ENCODE measurements around the gene VTA1. TPM values are rescaled to one million over a fixed set of nuclear protein-coding genes. Genes with fewer than 3 reads are reported as not detected.

Gene VTA1
- total and polyA plus RNA-seq, 2 experiments from 2014 or later, result 108 to 130 TPM

DNA sequence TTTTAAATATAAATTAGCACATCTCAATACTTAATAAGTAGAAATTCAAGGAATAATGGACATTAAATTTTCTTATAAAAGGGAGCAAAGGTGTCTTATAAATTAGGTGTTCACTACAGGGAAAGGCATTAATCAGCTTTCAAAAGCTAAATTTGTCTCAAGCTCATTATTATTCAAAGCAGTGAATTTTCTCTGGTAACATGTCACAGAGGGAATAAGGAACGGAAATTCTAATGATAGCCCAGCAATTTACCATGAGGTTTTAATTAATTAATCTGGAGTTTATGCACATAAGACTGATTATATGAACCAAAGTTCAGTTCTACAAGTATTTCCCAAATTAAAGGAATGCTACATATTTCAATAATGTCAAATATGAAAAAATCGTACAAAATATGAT is 29.7 kb upstream of the VTA1 start:
- 65 to 71% methylated on average over 2 of the region's 2 CpGs for WGBS, 2 experiments (ENCODE audit: low coverage in 1 of 2, low lambda C conversion rate in 2 of 2, missing lambda C conversion rate in 2 of 2)
- Histone ChIP-seq H3K27me3 (replicated peaks; ENCODE audit: insufficient read depth) (no peaks in the 10 kb centered on the region), H3K36me3 (ENCODE audit: low read depth) (no peaks in the 10 kb centered on the region), H3K9ac (no peak overlapping the region), H3K79me2 (ENCODE audit: insufficient read depth) (no peaks in the 10 kb centered on the region), H3K9me3 (ENCODE audit: low read depth) (no peaks in the 10 kb centered on the region), H2AFZ (no peak overlapping the region), H3K4me1 (ENCODE audit: insufficient read depth) (no peaks in the 10 kb centered on the region), H3K9me2 (ENCODE audit: insufficient read depth) (no peaks in the 10 kb centered on the region), H3F3A (ENCODE audit: insufficient read depth) (no peaks in the 10 kb centered on the region), H3K27ac (no peak overlapping the region), H4K20me1 (ENCODE audit: insufficient read depth) (no peaks in the 10 kb centered on the region), H3K4me2 (ENCODE audit: unreplicated experiment) (no peak overlapping the region), H3K4me3 (no peak overlapping the region)
- DNase-seq, result no peak
- in situ Hi-C loops (cut with MboI), result loop anchor here (25.0 kb wide), 1 partner anchor 430 kb away; no protein-coding TSS in a partner anchor
- TF ChIP-seq EZH2 (IDR thresholded peaks at IDR 0.05; ENCODE audit: insufficient read depth, poor library complexity, severe bottlenecking) (no peak), EZH2phosphoT487 (IDR thresholded peaks at IDR 0.05; ENCODE audit: insufficient read depth, low read depth) (no peak)

DNA sequence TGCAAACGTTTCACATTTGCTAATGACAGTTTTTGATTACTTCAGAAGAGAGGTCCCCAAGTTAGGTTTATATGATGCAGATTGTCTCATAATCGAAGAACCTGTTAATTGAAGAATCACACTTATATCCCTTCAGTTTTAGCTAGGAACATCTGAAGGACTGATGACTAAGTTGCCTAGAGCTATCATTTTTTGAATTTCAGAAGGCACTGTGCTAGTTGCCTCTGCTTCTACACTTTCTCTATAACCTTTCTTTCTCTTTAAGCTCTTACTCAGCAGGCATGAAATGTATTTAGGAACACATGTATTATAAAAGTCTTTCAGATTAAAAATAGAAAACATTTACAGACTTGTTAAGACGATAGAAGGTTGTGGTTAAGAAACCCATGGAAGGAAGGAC is 28.7 kb upstream of the VTA1 start:
- Histone ChIP-seq H3K9me3 (ENCODE audit: low read depth) (no peaks in the 10 kb centered on the region), H3K9ac (no peak overlapping the region), H3K27ac (no peak overlapping the region), H3K4me2 (ENCODE audit: unreplicated experiment) (no peak overlapping the region), H3K79me2 (ENCODE audit: insufficient read depth) (no peaks in the 10 kb centered on the region), H3K36me3 (ENCODE audit: low read depth) (no peaks in the 10 kb centered on the region), H3F3A (ENCODE audit: insufficient read depth) (no peaks in the 10 kb centered on the region), H3K27me3 (replicated peaks; ENCODE audit: insufficient read depth) (no peaks in the 10 kb centered on the region), H4K20me1 (ENCODE audit: insufficient read depth) (no peaks in the 10 kb centered on the region), H2AFZ (no peak overlapping the region; the same call in 1 of the 2 replicates), H3K9me2 (ENCODE audit: insufficient read depth) (no peaks in the 10 kb centered on the region), H3K4me3 (no peak overlapping the region), H3K4me1 (ENCODE audit: insufficient read depth) (no peaks in the 10 kb centered on the region)
- WGBS, 2 experiments (ENCODE audit: low coverage in 1 of 2, low lambda C conversion rate in 2 of 2, missing lambda C conversion rate in 2 of 2), result 28 to 40% methylated on average over 3 of the region's 3 CpGs
- no peak for DNase-seq
- TF ChIP-seq EZH2phosphoT487 (IDR thresholded peaks at IDR 0.05; ENCODE audit: insufficient read depth, low read depth) (no peak), EZH2 (IDR thresholded peaks at IDR 0.05; ENCODE audit: insufficient read depth, poor library complexity, severe bottlenecking) (no peak)
- in situ Hi-C loops (cut with MboI), result loop anchor here (25.0 kb wide), 1 partner anchor 431 kb away; no protein-coding TSS in a partner anchor

DNA sequence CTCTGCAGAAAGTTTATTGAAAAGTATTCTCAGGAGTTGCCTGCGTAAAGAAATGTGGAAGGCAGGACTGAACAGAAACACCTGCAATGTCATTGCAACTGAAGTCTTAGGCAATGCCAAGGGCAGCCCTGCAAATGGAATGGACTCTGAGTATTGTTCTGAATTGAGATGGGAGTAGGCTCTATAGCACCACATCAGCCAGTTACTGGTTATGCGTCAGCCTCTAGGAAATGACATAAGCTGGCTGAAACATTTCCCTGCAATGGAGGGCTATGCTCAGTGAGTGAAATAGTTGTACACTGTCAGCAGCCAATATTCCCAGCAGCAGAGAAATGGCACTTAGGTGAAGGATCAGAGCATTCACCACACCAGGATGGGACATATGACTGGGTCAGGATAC is 28.1 kb upstream of the VTA1 start:
- Histone ChIP-seq H4K20me1 (ENCODE audit: insufficient read depth) (no peaks in the 10 kb centered on the region), H3K79me2 (ENCODE audit: insufficient read depth) (no peaks in the 10 kb centered on the region), H3K4me1 (ENCODE audit: insufficient read depth) (no peaks in the 10 kb centered on the region), H3K4me2 (ENCODE audit: unreplicated experiment) (no peak overlapping the region), H3K9me2 (ENCODE audit: insufficient read depth) (no peaks in the 10 kb centered on the region), H3F3A (ENCODE audit: insufficient read depth) (no peaks in the 10 kb centered on the region), H3K9me3 (ENCODE audit: low read depth) (no peaks in the 10 kb centered on the region), H2AFZ (no peak overlapping the region), H3K27ac (no peak overlapping the region), H3K27me3 (replicated peaks; ENCODE audit: insufficient read depth) (no peaks in the 10 kb centered on the region), H3K4me3 (no peak overlapping the region), H3K36me3 (ENCODE audit: low read depth) (no peaks in the 10 kb centered on the region), H3K9ac (no peak overlapping the region)
- in situ Hi-C loops (cut with MboI), result loop anchor here (25.0 kb wide), 1 partner anchor 432 kb away; no protein-coding TSS in a partner anchor
- 83 to 84% methylated on average over 2 of the region's 2 CpGs for WGBS, 2 experiments (ENCODE audit: low coverage in 1 of 2, low lambda C conversion rate in 2 of 2, missing lambda C conversion rate in 2 of 2)
- TF ChIP-seq EZH2 (IDR thresholded peaks at IDR 0.05; ENCODE audit: insufficient read depth, poor library complexity, severe bottlenecking) (no peak), EZH2phosphoT487 (IDR thresholded peaks at IDR 0.05; ENCODE audit: insufficient read depth, low read depth) (no peak)
- DNase-seq, result peak; percentile 46

DNA sequence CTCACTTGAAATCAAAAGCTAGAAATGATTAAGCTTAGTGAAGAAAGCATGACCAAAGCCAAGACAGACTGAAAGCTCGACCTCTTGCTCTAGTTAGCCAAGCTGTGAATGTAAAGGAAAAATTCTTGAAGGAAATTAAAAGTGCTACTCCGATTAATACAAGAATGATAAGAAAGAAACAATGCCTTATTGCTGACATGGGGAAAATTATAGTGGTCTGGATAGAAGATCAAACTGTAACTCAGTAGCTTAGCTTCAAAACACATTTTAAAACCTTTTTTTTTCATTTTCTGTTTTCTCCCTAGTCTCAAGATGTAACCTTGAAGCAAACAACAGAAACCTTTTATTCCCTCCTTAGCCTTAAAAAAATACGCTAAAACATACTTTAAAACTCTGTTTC is 25.7 kb upstream of the VTA1 start:
- H3K4me2 ChIP-seq (ENCODE audit: unreplicated experiment), result no peak overlapping the region
- no peaks in the 10 kb centered on the region for H3K9me2 ChIP-seq (ENCODE audit: insufficient read depth)
- H3K27me3 ChIP-seq (replicated peaks; ENCODE audit: insufficient read depth), result no peaks in the 10 kb centered on the region
- no peak overlapping the region for H3K9ac ChIP-seq
- no peaks in the 10 kb centered on the region for H3K9me3 ChIP-seq (ENCODE audit: low read depth)
- no peaks in the 10 kb centered on the region for H3F3A ChIP-seq (ENCODE audit: insufficient read depth)
- no peak for DNase-seq
- no peaks in the 10 kb centered on the region for H3K4me1 ChIP-seq (ENCODE audit: insufficient read depth)
- no peaks in the 10 kb centered on the region for H4K20me1 ChIP-seq (ENCODE audit: insufficient read depth)
- 44 to 47% methylated on average over 3 of the region's 3 CpGs for WGBS, 2 experiments (ENCODE audit: low coverage in 1 of 2, low lambda C conversion rate in 2 of 2, missing lambda C conversion rate in 2 of 2)
- TF ChIP-seq EZH2 (IDR thresholded peaks at IDR 0.05; ENCODE audit: insufficient read depth, poor library complexity, severe bottlenecking), result no peak
- TF ChIP-seq EZH2phosphoT487 (IDR thresholded peaks at IDR 0.05; ENCODE audit: insufficient read depth, low read depth), result no peak
- in situ Hi-C loops (cut with MboI), result loop anchor here (25.0 kb wide), 1 partner anchor 434 kb away; no protein-coding TSS in a partner anchor
- H3K79me2 ChIP-seq (ENCODE audit: insufficient read depth), result no peaks in the 10 kb centered on the region
- no peaks in the 10 kb centered on the region for H3K36me3 ChIP-seq (ENCODE audit: low read depth)
- 0 out of 2 replicates have a peak overlapping the region, but pooled peaks have one; percentile 9 for H2AFZ ChIP-seq
- no peak overlapping the region for H3K27ac ChIP-seq
- H3K4me3 ChIP-seq, result no peak overlapping the region

DNA sequence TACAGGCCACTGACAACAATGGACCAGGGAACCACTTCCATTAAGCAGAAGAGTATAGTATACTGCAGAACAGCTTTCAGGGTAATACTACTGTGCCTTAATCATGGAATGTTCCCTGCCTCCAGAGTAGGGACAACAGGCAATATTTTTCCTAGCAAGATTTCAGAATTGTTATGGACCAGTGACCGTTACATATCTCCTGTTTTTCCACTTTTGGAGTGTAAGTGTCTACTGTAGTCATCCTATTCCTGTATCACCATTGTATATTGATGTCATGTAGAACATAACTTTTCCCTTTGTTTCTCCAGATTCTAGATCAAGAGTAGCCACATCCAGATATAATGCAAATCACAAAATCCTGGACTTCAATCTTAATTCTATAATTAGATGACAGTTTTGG is 16.2 kb upstream of the VTA1 start:
- Histone ChIP-seq H3K27me3 (replicated peaks; ENCODE audit: insufficient read depth) (no peaks in the 10 kb centered on the region), H3K9ac (no peak overlapping the region), H3K4me2 (ENCODE audit: unreplicated experiment) (no peak overlapping the region), H4K20me1 (ENCODE audit: insufficient read depth) (no peaks in the 10 kb centered on the region), H3K79me2 (ENCODE audit: insufficient read depth) (no peaks in the 10 kb centered on the region), H3K9me2 (ENCODE audit: insufficient read depth) (no peaks in the 10 kb centered on the region), H3K4me3 (no peak overlapping the region), H3K9me3 (ENCODE audit: low read depth) (no peaks in the 10 kb centered on the region), H3F3A (ENCODE audit: insufficient read depth) (no peaks in the 10 kb centered on the region), H3K4me1 (ENCODE audit: insufficient read depth) (no peaks in the 10 kb centered on the region), H3K36me3 (ENCODE audit: low read depth) (no peaks in the 10 kb centered on the region), H3K27ac (no peak overlapping the region), H2AFZ (no peak overlapping the region)
- WGBS, 2 experiments (ENCODE audit: low coverage in 1 of 2, low lambda C conversion rate in 2 of 2, missing lambda C conversion rate in 2 of 2), result 30 to 50% methylated on average over 1 of the region's 1 CpG
- in situ Hi-C loops (cut with MboI), result no loop called here
- DNase-seq, result no peak
- TF ChIP-seq EZH2phosphoT487 (IDR thresholded peaks at IDR 0.05; ENCODE audit: insufficient read depth, low read depth) (no peak), EZH2 (IDR thresholded peaks at IDR 0.05; ENCODE audit: insufficient read depth, poor library complexity, severe bottlenecking) (no peak)
